IMR-90 (cell line): ENCODE data around the gene RALGPS1. TPM values are rescaled to one million over a fixed set of nuclear protein-coding genes. Genes with fewer than 3 reads are reported as not detected.
A peak's percentile ranks its signal among the peaks of the same experiment; 100 is the strongest.

Experiments
- ATAC-seq: fragments of 200-7000 bp; cut with Tn5 transposase; 2 replicates; pipeline ENCODE4 v1.9.1; 2020; ENCODE audit warnings: low read depth, mild to moderate bottlenecking, moderate library complexity
- BruUV-seq: library from RNA; stranded (reverse); fragments of 400-500 nt; replicated peaks from 2 replicates; lab custom pipeline; 2021; lab: Mats Ljungman, UMichigan
- CTCF ChIA-PET: fragments of 300-600 bp; formaldehyde crosslinking; extraction: SDS; loops from one replicate; lab custom pipeline; 2021; ENCODE audit warnings: antibody characterized with exemption; lab: Yijun Ruan, JAX
- POLR2A ChIA-PET: fragments of 300-600 bp; sonication (Branson Sonifier 250); formaldehyde crosslinking; loops from one replicate; lab custom pipeline; 2022; ENCODE audit warnings: antibody characterized with exemption; ENCODE audit not compliant: unreplicated experiment; lab: Charles Lee
- DNase-seq: peaks from one replicate; pipeline ENCODE4 v3.0.0; 2013
- H2AFZ ChIP-seq: replicated peaks from 2 replicates; pipeline ENCODE3; 2013; ENCODE audit warnings: low read length, mild to moderate bottlenecking; ENCODE audit not compliant: poor library complexity
- H2AK5ac ChIP-seq: 2 replicates; pipeline ENCODE4 v1.6.1; 2013; ENCODE audit warnings: low read depth, low read length, inconsistent platforms
- H2AK9ac ChIP-seq: replicated peaks from 2 replicates; pipeline ENCODE3; 2013; ENCODE audit warnings: mild to moderate bottlenecking, low read depth, low read length, moderate library complexity; ENCODE audit not compliant: poor library complexity
- H2BK120ac ChIP-seq: 2 replicates; pipeline ENCODE4 v1.6.1; 2013; ENCODE audit warnings: low read depth, low read length, inconsistent platforms
- H2BK15ac ChIP-seq: 3 replicates; pipeline ENCODE4 v1.6.1; 2013; ENCODE audit warnings: low read depth, low read length, inconsistent platforms
- H2BK20ac ChIP-seq: 2 replicates; pipeline ENCODE4 v1.6.1; 2013; ENCODE audit warnings: low read depth, mild to moderate bottlenecking, inconsistent platforms, low read length, moderate library complexity
- H2BK5ac ChIP-seq: 2 replicates; pipeline ENCODE4 v1.6.1; 2013; ENCODE audit warnings: mild to moderate bottlenecking, low read depth, low read length, inconsistent platforms; ENCODE audit not compliant: poor library complexity, severe bottlenecking
- H3K14ac ChIP-seq: replicated peaks from 2 replicates; pipeline ENCODE4 v1.6.1; 2013; ENCODE audit warnings: low read depth, low read length, inconsistent platforms
- H3K18ac ChIP-seq: 2 replicates; pipeline ENCODE4 v1.6.1; 2013; ENCODE audit warnings: low read depth, low read length, control low read depth
- H3K23ac ChIP-seq: 2 replicates; pipeline ENCODE4 v1.6.1; 2013; ENCODE audit warnings: low read depth, low read length, inconsistent platforms
- H3K27ac ChIP-seq: 2 replicates; pipeline ENCODE4 v1.5.1; 2013; ENCODE audit warnings: mild to moderate bottlenecking, control low read depth, low read length; ENCODE audit not compliant: insufficient read depth
- H3K27me3 ChIP-seq: 2 replicates; pipeline ENCODE4 v1.6.1; 2013; ENCODE audit warnings: low read length; ENCODE audit not compliant: control insufficient read depth, insufficient read depth
- H3K36me3 ChIP-seq: 2 replicates; pipeline ENCODE4 v1.6.1; 2013; ENCODE audit warnings: low read length, mixed read lengths; ENCODE audit not compliant: control insufficient read depth, insufficient read depth
- H3K4ac ChIP-seq: 2 replicates; pipeline ENCODE4 v1.6.1; 2013; ENCODE audit warnings: low read depth, low read length, inconsistent platforms
- H3K4me1 ChIP-seq: 2 replicates; pipeline ENCODE4 v1.6.1; 2013; ENCODE audit warnings: low read length, mixed read lengths; ENCODE audit not compliant: control insufficient read depth, insufficient read depth
- H3K4me2 ChIP-seq: 2 replicates; pipeline ENCODE4 v1.6.1; 2013; ENCODE audit warnings: low read depth, mild to moderate bottlenecking, control low read depth, low read length, moderate library complexity
- H3K4me3 ChIP-seq: 2 replicates; pipeline ENCODE4 v1.5.1; 2013; ENCODE audit warnings: low read depth, mild to moderate bottlenecking, control low read depth, low read length, moderate library complexity; ENCODE audit not compliant: insufficient read depth
- H3K56ac ChIP-seq: 2 replicates; pipeline ENCODE4 v1.6.1; 2013; ENCODE audit warnings: low read length, inconsistent platforms; ENCODE audit not compliant: insufficient read depth; ENCODE audit errors: extremely low read depth
- H3K79me1 ChIP-seq, 2 experiments: 2 replicates each; pipeline ENCODE4 v1.6.1; 2013; ENCODE audit warnings: low read length in 2 of 2, inconsistent platforms in 1 of 2, low read depth in 1 of 2
- H3K9ac ChIP-seq: 2 replicates; pipeline ENCODE4 v1.6.1; 2013; ENCODE audit warnings: low read depth, low read length, control low read depth
- H3K9me1 ChIP-seq: 2 replicates; pipeline ENCODE4 v1.6.1; 2013; ENCODE audit warnings: low read length, inconsistent platforms; ENCODE audit not compliant: insufficient read depth
- H3K9me3 ChIP-seq: 2 replicates; pipeline ENCODE4 v1.6.1; 2013; ENCODE audit warnings: low read length; ENCODE audit not compliant: control insufficient read depth, insufficient read depth
- H4K20me1 ChIP-seq: 2 replicates; pipeline ENCODE4 v1.6.1; 2013; ENCODE audit warnings: low read length, inconsistent platforms; ENCODE audit not compliant: insufficient read depth
- H4K5ac ChIP-seq: 2 replicates; pipeline ENCODE4 v1.6.1; 2013; ENCODE audit warnings: mild to moderate bottlenecking, low read depth, low read length, control low read depth
- H4K8ac ChIP-seq, 2 experiments: 2 replicates each; pipeline ENCODE4 v1.6.1; 2013; ENCODE audit warnings: low read depth in 2 of 2, low read length in 2 of 2, control low read depth in 1 of 2, inconsistent platforms in 1 of 2
- H4K91ac ChIP-seq: 2 replicates; pipeline ENCODE4 v1.6.1; 2013; ENCODE audit warnings: low read depth, low read length, inconsistent platforms; ENCODE audit not compliant: insufficient read depth
- CEBPB ChIP-seq: IDR thresholded peaks from 2 replicates; pipeline ENCODE4 v1.6.1; 2012; ENCODE audit warnings: low read depth, low read length, improper control_type of control experiment
- MAFK ChIP-seq: IDR thresholded peaks from 2 replicates; pipeline ENCODE4 v1.6.1; 2012; ENCODE audit warnings: low read depth, low read length, improper control_type of control experiment
- MXI1 ChIP-seq: IDR thresholded peaks from 2 replicates; pipeline ENCODE4 v1.6.1; 2012; ENCODE audit warnings: low read depth, mild to moderate bottlenecking, low read length, moderate library complexity, borderline replicate concordance
- RAD21 ChIP-seq: IDR thresholded peaks from 2 replicates; pipeline ENCODE4 v1.6.1; 2012; ENCODE audit warnings: low read length, improper control_type of control experiment
- WGBS, 2 experiments: methylation state at CpG; one replicate each; pipeline versions ENCODE4 v1.1.5 to v1.1.7; 2013; ENCODE audit warnings: missing lambda C conversion rate in 2 of 2; ENCODE audit not compliant: insufficient read length in 1 of 2; ENCODE audit errors: extremely low coverage in 2 of 2; 5-methylcytosine and 5-hydroxymethylcytosine counted together
- dilution Hi-C: fragments of 300-500 bp; cut with HindIII; formaldehyde crosslinking; loops from one replicate; pipeline ENCODE4 v1.14.3; 2018; ENCODE audit warnings: low sequenced_read_pairs; ENCODE audit not compliant: unreplicated experiment
- in situ Hi-C: fragments of 300-500 bp; cut with MboI; formaldehyde crosslinking; loops from 3 replicates; pipeline ENCODE4 v1.14.3; 2019; ENCODE audit warnings: low sequenced_read_pairs, inconsistent platforms, mixed read lengths
- intact Hi-C: fragments of 100-400 bp; cut with micrococcal nuclease; formaldehyde crosslinking; loops from 2 replicates; pipeline ENCODE4 v1.10.0; 2022
- polyA plus RNA-seq, 3 experiments: library from polyadenylated mRNA; depleted of rRNA; stranded (reverse); fragments of >200 nt; gene quantifications; 2 replicates each; pipeline ENCODE4 v1.2.3, GENCODE V29; 2012; ENCODE audit warnings: low replicate concordance in 1 of 3
- total RNA-seq: library from RNA; depleted of rRNA; stranded (reverse); fragments of >200 nt; gene quantifications from 2 replicates; pipeline ENCODE4 v1.2.3, GENCODE V29; 2012

The RALGPS1 gene
- total and polyA plus RNA-seq, 2 of the 4 experiments (the other 2 are of a cell fraction), result 0.90 to 2.8 TPM

GRCh38 chr9:127047971-127048370 is 133.4 kb downstream of the RALGPS1 start:
- H3K23ac ChIP-seq, result peak overlapping the region; percentile 60; the same call in 1 of the 2 replicates
- no peak overlapping the region for H3K4me2 ChIP-seq
- H3K4me3 ChIP-seq, result no peak overlapping the region
- intact Hi-C loops (loop anchor here (2.0 kb wide), 1 partner anchor 151 kb away; no protein-coding TSS in a partner anchor), in situ Hi-C loops (no loop called here), dilution Hi-C loops (no loop called here)
- H3K4ac ChIP-seq, result peak overlapping the region; percentile 90
- peak overlapping the region; percentile 23 for H2BK5ac ChIP-seq
- ChIA-PET POLR2A (no interaction called here), CTCF (no interaction called here)
- H3K36me3 ChIP-seq, result no peaks in the 10 kb centered on the region
- peaks cover 4% of the 10 kb centered on the region for H3K4me1 ChIP-seq
- no peak overlapping the region for H2AK9ac ChIP-seq
- H4K8ac ChIP-seq, result peak overlapping the region in 1 of 2 experiments; percentile 78; a peak in 2 of 4 replicates
- H3K56ac ChIP-seq, result no peak overlapping the region
- peak overlapping the region; percentile 81; the same call in 2 of the 3 replicates for H2BK15ac ChIP-seq
- peak overlapping the region; percentile 90 for H2BK120ac ChIP-seq
- H3K9ac ChIP-seq, result no peak overlapping the region
- peak overlapping the region; percentile 91; the same call in 1 of the 2 replicates for H2AK5ac ChIP-seq
- no peaks in the 10 kb centered on the region; a peak in 1 of 4 replicates for H3K79me1 ChIP-seq
- peak overlapping the region; percentile 87 for H2BK20ac ChIP-seq
- no peaks in the 10 kb centered on the region for H3K27me3 ChIP-seq
- peak overlapping the region; percentile 36; the same call in 1 of the 2 replicates for H3K18ac ChIP-seq
- no peak overlapping the region for H2AFZ ChIP-seq
- H3K27ac ChIP-seq, result no peak overlapping the region
- no peaks in the 10 kb centered on the region for H3K9me3 ChIP-seq
- TF ChIP-seq MAFK (no peak), RAD21 (no peak), CEBPB (no peak), MXI1 (no peak)
- ATAC-seq (no peak), DNase-seq (no peak)
- H4K5ac ChIP-seq, result peak overlapping the region; percentile 10
- no TSS peak for BruUV-seq
- H4K91ac ChIP-seq, result peak overlapping the region; percentile 68
- H3K14ac ChIP-seq, result peak overlapping the region; percentile 83
- no peaks in the 10 kb centered on the region for H4K20me1 ChIP-seq
- H3K9me1 ChIP-seq, result peaks cover 18% of the 10 kb centered on the region
- 100% methylated on average over 1 of the region's 3 CpGs; no CpG with 5 or more reads in 1 of the 2 experiments for WGBS, 2 experiments
